Effector memory CD8-positive, alpha-beta T cell (primary cell): ENCODE measurements around the gene PLBD2.
A peak's percentile ranks its signal among the peaks of the same experiment; 100 is the strongest.

Source experiments
- ATAC-seq: fragments of 150-1000 bp; cut with Tn5 transposase; replicated peaks from 2 replicates; pipeline ENCODE4 v1.10.0; 2021; ENCODE audit warnings: mild to moderate bottlenecking, moderate library complexity
- DNase-seq, 3 experiments: peaks; one replicate each; pipeline ENCODE4 v3.0.0; 2021
- H3K27ac Mint-ChIP-seq, 2 donors: one replicate each; pipeline ENCODE4 v1.8.0; 2022; ENCODE audit warnings: mild to moderate bottlenecking in 2 of 2, mixed read lengths in 2 of 2, moderate library complexity in 2 of 2
- H3K27me3 Mint-ChIP-seq, 2 donors: one replicate each; pipeline ENCODE4 v1.8.0; 2022; ENCODE audit warnings: mixed read lengths in 2 of 2
- H3K36me3 Mint-ChIP-seq: one replicate; pipeline ENCODE4 v1.8.0; 2022; ENCODE audit warnings: mild to moderate bottlenecking, moderate library complexity, mixed read lengths; ENCODE audit not compliant: insufficient read depth
- H3K4me1 Mint-ChIP-seq, 2 donors: one replicate each; pipeline ENCODE4 v1.8.0; 2022; ENCODE audit warnings: low read depth in 2 of 2, mixed read lengths in 2 of 2
- H3K4me3 Mint-ChIP-seq, 2 donors: one replicate each; pipeline ENCODE4 v1.8.0; 2022; ENCODE audit warnings: mild to moderate bottlenecking in 2 of 2, mixed read lengths in 2 of 2, moderate library complexity in 2 of 2
- H3K9me3 Mint-ChIP-seq, 2 donors: one replicate each; pipeline ENCODE4 v1.8.0; 2022; ENCODE audit warnings: mixed read lengths in 2 of 2
- total RNA-seq, 9 experiments: gene quantifications; one replicate each; lab custom pipeline; 2026; lab: John Stamatoyannopoulos, UW

PLBD2 gene
- 6.1 to 16.1 (median 8.7) reads per million in 9 experiments for total RNA-seq

- peaks cover 10 to 19% of the 10 kb centered on the region in 2 donors for H3K4me1 Mint-ChIP-seq
- H3K36me3 Mint-ChIP-seq = peaks cover 9% of the 10 kb centered on the region
- H3K4me3 Mint-ChIP-seq = peak within 1 kb of the TSS; percentile 91
- H3K27ac Mint-ChIP-seq = peak within 1 kb of the TSS; percentile 93 to 97
- ATAC-seq (peak; percentile 91), DNase-seq (peak; percentile 92 to 94 (median 93))
- H3K27me3 Mint-ChIP-seq = peaks cover 0 to 6% of the 10 kb centered on the region in 2 donors
- no peaks in the 10 kb centered on the region for H3K9me3 Mint-ChIP-seq
Observed at GRCh38 chr12:113358381-113359132, at the start of gene PLBD2. TSS of gene PLBD2 (plus strand) at chr12:113358587. CDS start at chr12:113358601, 14 bp downstream.

- Mint-ChIP-seq H3K9me3 (no peaks in the 10 kb centered on the region), H3K4me1 (no peaks in the 10 kb centered on the region), H3K36me3 (peaks cover 36% of the 10 kb centered on the region), H3K27me3 (no peaks in the 10 kb centered on the region), H3K4me3 (no peak overlapping the region), H3K27ac (no peak overlapping the region)
- ATAC-seq (no peak), DNase-seq (no peak)
Observed at GRCh38 chr12:113310489-113310888, 47.9 kb upstream of the PLBD2 start.

GRCh38 chr12:113314121-113314529 is 44.3 kb upstream of the PLBD2 start:
- no peak overlapping the region for H3K27ac Mint-ChIP-seq
- no peak overlapping the region for H3K4me3 Mint-ChIP-seq
- DNase-seq (no peak), ATAC-seq (no peak)
- H3K4me1 Mint-ChIP-seq = peaks cover 3 to 6% of the 10 kb centered on the region in 2 donors
- H3K9me3 Mint-ChIP-seq = no peaks in the 10 kb centered on the region
- peaks cover 20% of the 10 kb centered on the region for H3K36me3 Mint-ChIP-seq
- H3K27me3 Mint-ChIP-seq = no peaks in the 10 kb centered on the region

GRCh38 chr12:113315358-113315757 is 43.0 kb upstream of the PLBD2 start:
- DNase-seq (no peak), ATAC-seq (no peak)
- Mint-ChIP-seq H3K4me3 (no peak overlapping the region), H3K27me3 (no peaks in the 10 kb centered on the region), H3K27ac (peak overlapping the region in 1 of 2 donors; percentile 69), H3K9me3 (no peaks in the 10 kb centered on the region), H3K36me3 (peaks cover 18% of the 10 kb centered on the region), H3K4me1 (peaks cover 3 to 6% of the 10 kb centered on the region in 2 donors)

- Mint-ChIP-seq H3K4me3 (no peak overlapping the region), H3K9me3 (no peaks in the 10 kb centered on the region), H3K36me3 (peaks cover 15% of the 10 kb centered on the region), H3K27ac (peak overlapping the region in 1 of 2 donors; percentile 15), H3K4me1 (peaks cover 3 to 6% of the 10 kb centered on the region in 2 donors), H3K27me3 (no peaks in the 10 kb centered on the region)
- DNase-seq (no peak), ATAC-seq (no peak)
Observed at GRCh38 chr12:113316155-113316554, 42.2 kb upstream of the PLBD2 start.

- Mint-ChIP-seq H3K4me3 (no peak overlapping the region), H3K27me3 (no peaks in the 10 kb centered on the region)
- ATAC-seq = no peak
Observed at GRCh38 chr12:113317122-113317521, 41.3 kb upstream of the PLBD2 start.

GRCh38 chr12:113318046-113318656 is 40.2 kb upstream of the PLBD2 start:
- Mint-ChIP-seq H3K4me1 (peaks cover 3 to 6% of the 10 kb centered on the region in 2 donors), H3K27ac (peak overlapping the region in 1 of 2 donors; percentile 23), H3K27me3 (no peaks in the 10 kb centered on the region), H3K4me3 (no peak overlapping the region), H3K9me3 (no peaks in the 10 kb centered on the region), H3K36me3 (peaks cover 19% of the 10 kb centered on the region)
- no peak for DNase-seq
- no peak for ATAC-seq

More at GRCh38 chr12:113317122-113317521, 41.3 kb upstream of the PLBD2 start:
- Mint-ChIP-seq H3K9me3 (no peaks in the 10 kb centered on the region), H3K4me1 (peaks cover 3 to 6% of the 10 kb centered on the region in 2 donors), H3K36me3 (peaks cover 15% of the 10 kb centered on the region), H3K27ac (no peak overlapping the region)
- no peak for DNase-seq

- ATAC-seq (no peak), DNase-seq (no peak)
- H3K27me3 Mint-ChIP-seq = no peaks in the 10 kb centered on the region
- peaks cover 13% of the 10 kb centered on the region for H3K36me3 Mint-ChIP-seq
- H3K4me3 Mint-ChIP-seq = no peak overlapping the region
- H3K27ac Mint-ChIP-seq = peak overlapping the region; percentile 41 to 62
- peaks cover 3 to 6% of the 10 kb centered on the region in 2 donors for H3K4me1 Mint-ChIP-seq
- no peaks in the 10 kb centered on the region for H3K9me3 Mint-ChIP-seq
Observed at GRCh38 chr12:113318900-113319628, 39.3 kb upstream of the PLBD2 start.

GRCh38 chr12:113320401-113320800 is 38.0 kb upstream of the PLBD2 start:
- ATAC-seq (no peak), DNase-seq (no peak)
- Mint-ChIP-seq H3K4me1 (peaks cover 3 to 11% of the 10 kb centered on the region in 2 donors), H3K27me3 (no peaks in the 10 kb centered on the region), H3K4me3 (no peak overlapping the region), H3K36me3 (peaks cover 14% of the 10 kb centered on the region), H3K9me3 (no peaks in the 10 kb centered on the region), H3K27ac (peak overlapping the region in 1 of 2 donors; percentile 62)

GRCh38 chr12:113322343-113322742 is 36.0 kb upstream of the PLBD2 start:
- Mint-ChIP-seq H3K36me3 (peaks cover 20% of the 10 kb centered on the region), H3K9me3 (no peaks in the 10 kb centered on the region), H3K4me1 (peaks cover 3 to 11% of the 10 kb centered on the region in 2 donors), H3K4me3 (no peak overlapping the region), H3K27me3 (no peaks in the 10 kb centered on the region), H3K27ac (no peak overlapping the region)
- ATAC-seq = no peak
- no peak for DNase-seq

GRCh38 chr12:113325916-113326315 is 32.5 kb upstream of the PLBD2 start:
- no peaks in the 10 kb centered on the region for H3K27me3 Mint-ChIP-seq
- ATAC-seq = no peak
- DNase-seq = no peak

GRCh38 chr12:113326775-113327395 is 31.5 kb upstream of the PLBD2 start:
- Mint-ChIP-seq H3K4me3 (no peak overlapping the region), H3K27me3 (no peaks in the 10 kb centered on the region), H3K27ac (no peak overlapping the region), H3K36me3 (peaks cover 18% of the 10 kb centered on the region), H3K4me1 (peaks cover 7 to 32% of the 10 kb centered on the region in 2 donors), H3K9me3 (no peaks in the 10 kb centered on the region)
- DNase-seq (no peak), ATAC-seq (no peak)

More at GRCh38 chr12:113325916-113326315, 32.5 kb upstream of the PLBD2 start:
- H3K4me1 Mint-ChIP-seq = peaks cover 7 to 28% of the 10 kb centered on the region in 2 donors
- H3K9me3 Mint-ChIP-seq = no peaks in the 10 kb centered on the region
- H3K27ac Mint-ChIP-seq = no peak overlapping the region
- no peak overlapping the region for H3K4me3 Mint-ChIP-seq
- peaks cover 15% of the 10 kb centered on the region for H3K36me3 Mint-ChIP-seq

- ATAC-seq (no peak), DNase-seq (no peak)
- Mint-ChIP-seq H3K4me1 (peaks cover 9 to 41% of the 10 kb centered on the region in 2 donors), H3K27ac (no peak overlapping the region), H3K4me3 (no peak overlapping the region), H3K36me3 (peaks cover 16% of the 10 kb centered on the region), H3K9me3 (no peaks in the 10 kb centered on the region), H3K27me3 (no peaks in the 10 kb centered on the region)
Observed at GRCh38 chr12:113328368-113328889, 30.0 kb upstream of the PLBD2 start.
